Measurements from ENCODE around the gene C1orf87.

DNA sequence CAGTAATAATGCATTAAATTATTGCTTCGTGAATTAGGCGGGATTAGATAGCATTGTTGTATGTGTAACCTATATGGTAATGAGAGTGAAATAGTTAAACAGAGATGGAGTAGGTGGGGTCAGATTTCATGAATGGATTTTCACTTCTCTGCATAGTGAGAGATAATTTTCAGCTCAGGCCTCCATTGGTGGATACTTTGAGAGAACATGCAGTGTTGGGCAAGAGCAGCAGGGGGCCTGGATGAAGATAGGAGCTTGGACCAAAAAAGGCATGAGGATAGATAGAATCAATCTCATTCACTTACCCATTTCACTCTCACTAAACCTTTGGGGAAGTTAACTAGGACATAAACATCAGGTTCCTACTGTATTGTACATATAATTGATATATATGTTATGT is 39.5 kb upstream of the C1orf87 start:
- TF ChIP-seq, protein P1, sequence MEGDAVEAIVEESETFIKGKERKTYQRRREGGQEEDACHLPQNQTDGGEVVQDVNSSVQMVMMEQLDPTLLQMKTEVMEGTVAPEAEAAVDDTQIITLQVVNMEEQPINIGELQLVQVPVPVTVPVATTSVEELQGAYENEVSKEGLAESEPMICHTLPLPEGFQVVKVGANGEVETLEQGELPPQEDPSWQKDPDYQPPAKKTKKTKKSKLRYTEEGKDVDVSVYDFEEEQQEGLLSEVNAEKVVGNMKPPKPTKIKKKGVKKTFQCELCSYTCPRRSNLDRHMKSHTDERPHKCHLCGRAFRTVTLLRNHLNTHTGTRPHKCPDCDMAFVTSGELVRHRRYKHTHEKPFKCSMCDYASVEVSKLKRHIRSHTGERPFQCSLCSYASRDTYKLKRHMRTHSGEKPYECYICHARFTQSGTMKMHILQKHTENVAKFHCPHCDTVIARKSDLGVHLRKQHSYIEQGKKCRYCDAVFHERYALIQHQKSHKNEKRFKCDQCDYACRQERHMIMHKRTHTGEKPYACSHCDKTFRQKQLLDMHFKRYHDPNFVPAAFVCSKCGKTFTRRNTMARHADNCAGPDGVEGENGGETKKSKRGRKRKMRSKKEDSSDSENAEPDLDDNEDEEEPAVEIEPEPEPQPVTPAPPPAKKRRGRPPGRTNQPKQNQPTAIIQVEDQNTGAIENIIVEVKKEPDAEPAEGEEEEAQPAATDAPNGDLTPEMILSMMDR (IDR thresholded peaks at IDR 0.05): no peak
- no peak for TF ChIP-seq POLR2A (IDR thresholded peaks at IDR 0.05)

Data from heart left ventricle (tissue), 13 donors.